ENCODE data around the gene FUCA2. TPM values are rescaled to one million over a fixed set of nuclear protein-coding genes. Genes with fewer than 3 reads are reported as not detected.

The FUCA2 gene
- total RNA-seq, 1 experiment from 2014 or later: 48.5 TPM

GRCh38 chr6:143549949-143550268 lies 38.4 kb upstream of the FUCA2 start:
- Mint-ChIP-seq H3K36me3 (no peaks in the 10 kb centered on the region), H3K9me3 (no peaks in the 10 kb centered on the region), H3K4me1 (peaks cover 6% of the 10 kb centered on the region), H3K4me3 (no peak overlapping the region), H3K27ac (no peak overlapping the region), H3K27me3 (ENCODE audit: low read depth) (no peaks in the 10 kb centered on the region)
- ChIA-PET POLR2A (no interaction called here), CTCF (no interaction called here)
- ATAC-seq (no peak), DNase-seq (ENCODE audit: low spot score) (no peak)
- TF ChIP-seq TP53 (CRISPR knock-in tag; IDR thresholded peaks at IDR 0.05) (no peak), IRF1 (CRISPR knock-in tag; IDR thresholded peaks at IDR 0.05) (no peak), PRDM15 (CRISPR knock-in tag; IDR thresholded peaks at IDR 0.05) (no peak), ZNF425 (CRISPR knock-in tag; conservative IDR thresholded peaks at IDR 0.05) (no peak)

- peaks cover 3% of the 10 kb centered on the region; the same call in 1 of the 2 replicates for H3K4me1 Mint-ChIP-seq
- no peak overlapping the region for H3K27ac Mint-ChIP-seq
- no peaks in the 10 kb centered on the region for H3K27me3 Mint-ChIP-seq (ENCODE audit: low read depth)
- ATAC-seq: no peak
- no peak overlapping the region for H3K4me3 Mint-ChIP-seq
- TF ChIP-seq USF1 (CRISPR knock-in tag; IDR thresholded peaks at IDR 0.05): no peak
- no peak for TF ChIP-seq MLX (CRISPR knock-in tag; IDR thresholded peaks at IDR 0.05)
- TF ChIP-seq IRF2 (CRISPR knock-in tag; IDR thresholded peaks at IDR 0.05; ENCODE audit: borderline replicate concordance, low read depth): no peak
- no peak for TF ChIP-seq ZNF263 (CRISPR knock-in tag; IDR thresholded peaks at IDR 0.05; ENCODE audit: low read depth)
- CTCF ChIA-PET: no interaction called here
- H3K36me3 Mint-ChIP-seq: no peaks in the 10 kb centered on the region
- POLR2A ChIA-PET: no interaction called here
- no peaks in the 10 kb centered on the region for H3K9me3 Mint-ChIP-seq
- no peak for DNase-seq (ENCODE audit: low spot score)
Observed at GRCh38 chr6:143549221-143549948, 37.9 kb upstream of the FUCA2 start.

- ATAC-seq (no peak), DNase-seq (ENCODE audit: low spot score) (no peak)
- no peaks in the 10 kb centered on the region; the same call in 1 of the 2 replicates for H3K27me3 Mint-ChIP-seq (ENCODE audit: low read depth)
- CTCF ChIA-PET: interaction anchor here (0.9 kb wide), 1 partner anchor 33 kb away, joined by 4 read pairs; no protein-coding TSS in a partner anchor
- POLR2A ChIA-PET: no interaction called here
- no peak overlapping the region for H3K27ac Mint-ChIP-seq
- H3K4me1 Mint-ChIP-seq: peaks cover 4% of the 10 kb centered on the region; the same call in 1 of the 2 replicates
- no peaks in the 10 kb centered on the region for H3K9me3 Mint-ChIP-seq
- no peaks in the 10 kb centered on the region for H3K36me3 Mint-ChIP-seq
- H3K4me3 Mint-ChIP-seq: no peak overlapping the region
- TF ChIP-seq MYBL2 (CRISPR knock-in tag; IDR thresholded peaks at IDR 0.05): no peak
- TF ChIP-seq ZNF317 (CRISPR knock-in tag; IDR thresholded peaks at IDR 0.05; ENCODE audit: borderline replicate concordance, low read depth): no peak
- no peak for TF ChIP-seq ZNF423 (CRISPR knock-in tag; IDR thresholded peaks at IDR 0.05)
- no peak for TF ChIP-seq AR (CRISPR knock-in tag; IDR thresholded peaks at IDR 0.05)
- no peak for TF ChIP-seq TEAD1 (CRISPR knock-in tag; IDR thresholded peaks at IDR 0.05)
- TF ChIP-seq ZNF219 (CRISPR knock-in tag; IDR thresholded peaks at IDR 0.05; ENCODE audit: borderline replicate concordance): no peak
- no peak for TF ChIP-seq RORB (CRISPR knock-in tag; IDR thresholded peaks at IDR 0.05)
- no peak for TF ChIP-seq ZMAT4 (CRISPR knock-in tag; IDR thresholded peaks at IDR 0.05)
- no peak for TF ChIP-seq FOXK1 (CRISPR knock-in tag; IDR thresholded peaks at IDR 0.05)
- TF ChIP-seq CREM (CRISPR knock-in tag; IDR thresholded peaks at IDR 0.05): no peak
- no peak for TF ChIP-seq ZBTB21 (CRISPR knock-in tag; IDR thresholded peaks at IDR 0.05; ENCODE audit: borderline replicate concordance)
Observed at GRCh38 chr6:143546599-143546998, 35.1 kb upstream of the FUCA2 start.

Measured in WTC11 (cell line).